HepG2 (cell line): Measurements from ENCODE around the gene MAP2K5.

Experiments used
- BRCA1 ChIP-seq: sonication (generic); formaldehyde crosslinking; IDR thresholded peaks from 2 replicates; pipeline ENCODE4 v1.4.0; 2020; ENCODE audit warnings: missing genetic modification reagents
- ERF ChIP-seq: IDR thresholded peaks from 2 replicates; pipeline ENCODE4 v1.6.1; 2018; ENCODE audit warnings: missing biosample characterization, missing genetic modification reagents
- MED1 ChIP-seq: sonication (generic); formaldehyde crosslinking; IDR thresholded peaks from 2 replicates; pipeline ENCODE4 v1.4.0; 2020; ENCODE audit warnings: missing genetic modification reagents
- MLLT10 ChIP-seq: sonication (generic); formaldehyde crosslinking; IDR thresholded peaks from 2 replicates; pipeline ENCODE4 v1.4.0; 2020; ENCODE audit warnings: missing genetic modification reagents
- NFE2L2 ChIP-seq: fragments of 150-350 bp; IDR thresholded peaks from 2 replicates; pipeline ENCODE4 v1.6.1; 2014; ENCODE audit warnings: low read length
- POLR2AphosphoS5 ChIP-seq: IDR thresholded peaks from 2 replicates; pipeline ENCODE4 v1.6.1; 2012; ENCODE audit warnings: low read depth, low read length
- SRF ChIP-seq: IDR thresholded peaks from 2 replicates; pipeline ENCODE4 v1.6.1; 2011; ENCODE audit warnings: mild to moderate bottlenecking, low read depth, low read length, moderate library complexity
- ZBTB33 ChIP-seq: sonication (generic); formaldehyde crosslinking; IDR thresholded peaks from 2 replicates; pipeline ENCODE4 v1.4.0; 2020; ENCODE audit warnings: missing genetic modification reagents
- TF ChIP-seq, protein P1 (sequence below): sonication (generic); formaldehyde crosslinking; IDR thresholded peaks from 2 replicates; pipeline ENCODE4 v1.4.0; 2020; ENCODE audit warnings: missing genetic modification reagents
- TF ChIP-seq, protein P2 (sequence below): sonication (generic); formaldehyde crosslinking; IDR thresholded peaks from 2 replicates; pipeline ENCODE4 v1.5.0; 2020; ENCODE audit warnings: mild to moderate bottlenecking, missing genetic modification reagents, moderate library complexity
- TF ChIP-seq, protein P3 (sequence below): sonication (generic); formaldehyde crosslinking; IDR thresholded peaks from 2 replicates; pipeline ENCODE4 v1.4.0; 2020; ENCODE audit warnings: missing genetic modification reagents

GRCh38 chr15:67575039-67575502 is 32.6 kb downstream of the MAP2K5 start:
- TF ChIP-seq, protein P1, sequence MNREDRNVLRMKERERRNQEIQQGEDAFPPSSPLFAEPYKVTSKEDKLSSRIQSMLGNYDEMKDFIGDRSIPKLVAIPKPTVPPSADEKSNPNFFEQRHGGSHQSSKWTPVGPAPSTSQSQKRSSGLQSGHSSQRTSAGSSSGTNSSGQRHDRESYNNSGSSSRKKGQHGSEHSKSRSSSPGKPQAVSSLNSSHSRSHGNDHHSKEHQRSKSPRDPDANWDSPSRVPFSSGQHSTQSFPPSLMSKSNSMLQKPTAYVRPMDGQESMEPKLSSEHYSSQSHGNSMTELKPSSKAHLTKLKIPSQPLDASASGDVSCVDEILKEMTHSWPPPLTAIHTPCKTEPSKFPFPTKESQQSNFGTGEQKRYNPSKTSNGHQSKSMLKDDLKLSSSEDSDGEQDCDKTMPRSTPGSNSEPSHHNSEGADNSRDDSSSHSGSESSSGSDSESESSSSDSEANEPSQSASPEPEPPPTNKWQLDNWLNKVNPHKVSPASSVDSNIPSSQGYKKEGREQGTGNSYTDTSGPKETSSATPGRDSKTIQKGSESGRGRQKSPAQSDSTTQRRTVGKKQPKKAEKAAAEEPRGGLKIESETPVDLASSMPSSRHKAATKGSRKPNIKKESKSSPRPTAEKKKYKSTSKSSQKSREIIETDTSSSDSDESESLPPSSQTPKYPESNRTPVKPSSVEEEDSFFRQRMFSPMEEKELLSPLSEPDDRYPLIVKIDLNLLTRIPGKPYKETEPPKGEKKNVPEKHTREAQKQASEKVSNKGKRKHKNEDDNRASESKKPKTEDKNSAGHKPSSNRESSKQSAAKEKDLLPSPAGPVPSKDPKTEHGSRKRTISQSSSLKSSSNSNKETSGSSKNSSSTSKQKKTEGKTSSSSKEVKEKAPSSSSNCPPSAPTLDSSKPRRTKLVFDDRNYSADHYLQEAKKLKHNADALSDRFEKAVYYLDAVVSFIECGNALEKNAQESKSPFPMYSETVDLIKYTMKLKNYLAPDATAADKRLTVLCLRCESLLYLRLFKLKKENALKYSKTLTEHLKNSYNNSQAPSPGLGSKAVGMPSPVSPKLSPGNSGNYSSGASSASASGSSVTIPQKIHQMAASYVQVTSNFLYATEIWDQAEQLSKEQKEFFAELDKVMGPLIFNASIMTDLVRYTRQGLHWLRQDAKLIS (CRISPR knock-in tag): no peak
- TF ChIP-seq ERF (CRISPR knock-in tag) (no peak), MED1 (CRISPR knock-in tag) (no peak), MLLT10 (CRISPR knock-in tag) (no peak), SRF (no peak), NFE2L2 (no peak), BRCA1 (CRISPR knock-in tag) (no peak), ZBTB33 (no peak), POLR2AphosphoS5 (no peak)
- TF ChIP-seq, protein P2, sequence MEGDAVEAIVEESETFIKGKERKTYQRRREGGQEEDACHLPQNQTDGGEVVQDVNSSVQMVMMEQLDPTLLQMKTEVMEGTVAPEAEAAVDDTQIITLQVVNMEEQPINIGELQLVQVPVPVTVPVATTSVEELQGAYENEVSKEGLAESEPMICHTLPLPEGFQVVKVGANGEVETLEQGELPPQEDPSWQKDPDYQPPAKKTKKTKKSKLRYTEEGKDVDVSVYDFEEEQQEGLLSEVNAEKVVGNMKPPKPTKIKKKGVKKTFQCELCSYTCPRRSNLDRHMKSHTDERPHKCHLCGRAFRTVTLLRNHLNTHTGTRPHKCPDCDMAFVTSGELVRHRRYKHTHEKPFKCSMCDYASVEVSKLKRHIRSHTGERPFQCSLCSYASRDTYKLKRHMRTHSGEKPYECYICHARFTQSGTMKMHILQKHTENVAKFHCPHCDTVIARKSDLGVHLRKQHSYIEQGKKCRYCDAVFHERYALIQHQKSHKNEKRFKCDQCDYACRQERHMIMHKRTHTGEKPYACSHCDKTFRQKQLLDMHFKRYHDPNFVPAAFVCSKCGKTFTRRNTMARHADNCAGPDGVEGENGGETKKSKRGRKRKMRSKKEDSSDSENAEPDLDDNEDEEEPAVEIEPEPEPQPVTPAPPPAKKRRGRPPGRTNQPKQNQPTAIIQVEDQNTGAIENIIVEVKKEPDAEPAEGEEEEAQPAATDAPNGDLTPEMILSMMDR (CRISPR knock-in tag): no peak
- TF ChIP-seq, protein P3, sequence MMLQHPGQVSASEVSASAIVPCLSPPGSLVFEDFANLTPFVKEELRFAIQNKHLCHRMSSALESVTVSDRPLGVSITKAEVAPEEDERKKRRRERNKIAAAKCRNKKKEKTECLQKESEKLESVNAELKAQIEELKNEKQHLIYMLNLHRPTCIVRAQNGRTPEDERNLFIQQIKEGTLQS (CRISPR knock-in tag): no peak
